Heart left ventricle (tissue), 16 donors: ENCODE data around the gene SLC4A2. TPM values are rescaled to one million over a fixed set of nuclear protein-coding genes. Genes with fewer than 3 reads are reported as not detected.

ENCODE experiments used
- ATAC-seq, 4 donors: fragments of 200-7000 bp; cut with Tn5 transposase; one replicate each; pipeline ENCODE4 v1.9.1; 2020 to 2022; ENCODE audit warnings: moderate library complexity in 4 of 4, mild to moderate bottlenecking in 3 of 4, moderate number of reproducible peaks in 1 of 4
- DNase-seq, 5 donors: peaks; one replicate each; pipeline ENCODE4 v3.0.0-alpha.2; 2020
- H3K27ac ChIP-seq, 12 donors: fragments of 200-600 bp; sonication (generic) in 4 of 12; one replicate each; pipeline versions ENCODE4 v1.5.0 to v1.8.0; 2016 to 2022; ENCODE audit warnings: mild to moderate bottlenecking in 2 of 12
- H3K27me3 ChIP-seq, 9 donors: fragments of 200-600 bp; sonication (generic) in 2 of 9; one replicate each; pipeline versions ENCODE4 v1.5.1 to v1.8.0; 2016 to 2022; ENCODE audit warnings: mild to moderate bottlenecking in 3 of 9
- H3K36me3 ChIP-seq, 9 donors: fragments of 200-600 bp; sonication (generic) in 2 of 9; one replicate each; pipeline versions ENCODE4 v1.5.0 to v1.8.0; 2018 to 2022; ENCODE audit warnings: mild to moderate bottlenecking in 2 of 9
- H3K4me1 ChIP-seq, 12 donors: fragments of 200-600 bp; sonication (generic) in 4 of 12; one replicate each; pipeline versions ENCODE4 v1.5.0 to v1.8.0; 2016 to 2022; ENCODE audit warnings: mild to moderate bottlenecking in 3 of 12
- H3K4me3 ChIP-seq, 12 donors: fragments of 200-600 bp; sonication (generic) in 4 of 12; one replicate each; pipeline versions ENCODE4 v1.5.0 to v1.8.0; 2017 to 2022; ENCODE audit warnings: mild to moderate bottlenecking in 9 of 12, moderate library complexity in 4 of 12
- H3K9me3 ChIP-seq, 12 donors: fragments of 200-600 bp; sonication (generic) in 4 of 12; one replicate each; pipeline versions ENCODE4 v1.5.0 to v1.8.0; 2016 to 2022; ENCODE audit warnings: mild to moderate bottlenecking in 1 of 12
- POLR2A ChIP-seq, 2 donors: fragments of 450-650 bp; IDR thresholded peaks; one replicate each; pipeline ENCODE4 v1.6.1; 2017; ENCODE audit warnings: antibody characterized with exemption in 2 of 2, mild to moderate bottlenecking in 2 of 2, moderate library complexity in 2 of 2
- WGBS, 4 donors: extraction: QIAGEN DNeasy Blood & Tissue Kit in 2 of 4; methylation state at CpG; one replicate each; pipeline versions ENCODE4 v1.1.5 to v1.1.7; 2013 to 2018; 5-methylcytosine and 5-hydroxymethylcytosine counted together
- intact Hi-C, 10 donors: fragments of 100-400 bp; cut with DNase I; formaldehyde crosslinking; loops; one replicate each; pipeline versions ENCODE4 v1.11.1 to v1.14.2; 2022
- polyA plus RNA-seq, 2 donors: library from polyadenylated mRNA; stranded (reverse); fragments of 200-250 nt; gene quantifications; one replicate each; pipeline ENCODE4 v1.2.3, GENCODE V29; 2013
- total RNA-seq, 9 donors: library from RNA; depleted of rRNA in 2 of 9; stranded (reverse); fragments of >200 nt in 2 of 9; fragmentation: NEBNext Ultra II Directional in 3 of 9; extraction: Animal tissue kit (Norgen Biotek cat#: 25700) in 3 of 9; gene quantifications; one replicate each; pipeline versions ENCODE4 v1.1.0 to v1.2.4, GENCODE V29; 2016 to 2023
- TF ChIP-seq, protein P1 (sequence below), 12 donors: fragments of 200-600 bp; sonication (generic) in 4 of 12; IDR thresholded peaks; one replicate each; pipeline versions ENCODE4 v1.5.0 to v1.8.0; 2018 to 2022; ENCODE audit warnings: antibody characterized with exemption in 12 of 12, mild to moderate bottlenecking in 5 of 12
- donor health status: ischemic (EF 13 %, LVEDD 7.1; RV severe dilation, severe dysfunction).
- donor health status: healthy with polysubstance abuse.
- donor health status: DM: no; HTN: yes; CAD: no.
- donor health status: DM: no; HTN: no; CAD: no.
- donor health status: ischemic (EF 25% LVEDD 6.9; RV normal size, moderate dysfunction).
- donor health status: ischemic (EF 25% LVEDD 5.7; RV mildly dilated, moderate dysfunction).
- donor health status: healthy.
- donor health status: DM: yes; HTN: yes; CAD: no.
- donor health status: ischemic (EF 35%, LVEDD 5.7; RV mildly dilated, moderate dysfunction).
- donor health status: nonischemic (EF 11% LVEDD 7.7; RV severe dilation, severe dysfunction).
- donor health status: DM: yes; HTN: yes; CAD: no.
- donor health status: PGD.
- donor health status: ischemic (EF 29% LVEDD 5.4; RV normal size, mild dysfunction).
- donor health status: nonischemic (EF 23%, LVEDD 6.1; RV moderate dilation, normal function).

SLC4A2 gene
- total and polyA plus RNA-seq, 11 donors, result 44.1 to 113 (median 68.3) TPM

DNA sequence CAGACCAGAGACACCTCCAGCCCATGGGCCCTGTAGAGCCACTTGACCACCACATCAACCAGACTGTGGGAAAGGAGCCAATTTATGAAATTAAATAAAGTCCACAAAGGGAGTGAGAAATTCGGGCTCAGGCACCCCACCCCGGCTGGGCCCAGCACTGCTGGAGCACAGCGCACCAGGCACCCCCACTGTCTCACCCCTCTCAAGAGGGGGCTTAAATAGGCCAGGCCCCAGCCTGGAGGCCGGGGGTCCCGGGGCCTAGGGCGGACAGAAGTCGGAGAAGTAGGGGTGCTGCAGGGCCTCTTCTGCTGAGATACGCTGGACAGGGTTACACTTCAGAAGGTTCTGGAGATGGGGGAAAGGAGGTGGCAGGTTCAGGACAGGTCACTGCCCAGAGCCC is 5.6 kb upstream of the SLC4A2 start:
- 90 to 98% (median 93%) methylated on average over 7 to 8 of the region's 8 CpGs for WGBS, 4 donors
- H3K4me3 ChIP-seq, result no peak overlapping the region
- H3K36me3 ChIP-seq, result no peaks in the 10 kb centered on the region
- DNase-seq, result no peak
- H3K4me1 ChIP-seq, result peaks cover 0 to 39% (median 18%) of the 10 kb centered on the region in 12 donors
- no peaks in the 10 kb centered on the region for H3K9me3 ChIP-seq
- intact Hi-C loops, result loop anchor here in 1 of 10 donors (10.0 kb wide), 1 partner anchor 171 kb away; the partner anchor contains the start of gene ABCF2
- no peak for ATAC-seq
- TF ChIP-seq, protein P1, sequence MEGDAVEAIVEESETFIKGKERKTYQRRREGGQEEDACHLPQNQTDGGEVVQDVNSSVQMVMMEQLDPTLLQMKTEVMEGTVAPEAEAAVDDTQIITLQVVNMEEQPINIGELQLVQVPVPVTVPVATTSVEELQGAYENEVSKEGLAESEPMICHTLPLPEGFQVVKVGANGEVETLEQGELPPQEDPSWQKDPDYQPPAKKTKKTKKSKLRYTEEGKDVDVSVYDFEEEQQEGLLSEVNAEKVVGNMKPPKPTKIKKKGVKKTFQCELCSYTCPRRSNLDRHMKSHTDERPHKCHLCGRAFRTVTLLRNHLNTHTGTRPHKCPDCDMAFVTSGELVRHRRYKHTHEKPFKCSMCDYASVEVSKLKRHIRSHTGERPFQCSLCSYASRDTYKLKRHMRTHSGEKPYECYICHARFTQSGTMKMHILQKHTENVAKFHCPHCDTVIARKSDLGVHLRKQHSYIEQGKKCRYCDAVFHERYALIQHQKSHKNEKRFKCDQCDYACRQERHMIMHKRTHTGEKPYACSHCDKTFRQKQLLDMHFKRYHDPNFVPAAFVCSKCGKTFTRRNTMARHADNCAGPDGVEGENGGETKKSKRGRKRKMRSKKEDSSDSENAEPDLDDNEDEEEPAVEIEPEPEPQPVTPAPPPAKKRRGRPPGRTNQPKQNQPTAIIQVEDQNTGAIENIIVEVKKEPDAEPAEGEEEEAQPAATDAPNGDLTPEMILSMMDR (IDR thresholded peaks at IDR 0.05), result no peak
- TF ChIP-seq POLR2A (IDR thresholded peaks at IDR 0.05), result no peak
- H3K27me3 ChIP-seq, result peaks cover 0 to 3% (median 0%) of the 10 kb centered on the region in 9 donors
- H3K27ac ChIP-seq, result no peak overlapping the region

DNA sequence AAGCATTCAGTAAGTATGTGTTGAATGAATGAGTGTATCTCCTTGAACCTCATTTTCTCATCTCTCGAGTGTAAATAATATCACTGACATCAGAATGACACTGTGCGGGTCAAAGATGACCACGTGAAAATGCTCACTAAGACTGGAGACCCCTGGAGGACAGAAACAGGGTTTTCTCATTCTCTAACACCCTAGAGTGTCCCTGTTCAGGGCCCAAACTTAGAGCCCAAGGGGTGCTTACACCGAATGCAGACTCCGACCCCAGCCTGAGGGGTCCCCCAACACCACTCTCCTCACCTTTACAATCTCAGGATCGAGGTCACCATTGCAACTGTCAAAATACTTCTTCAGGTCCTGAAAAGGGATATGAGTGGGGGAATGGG is 3.1 kb upstream of the SLC4A2 start:
- ATAC-seq, result no peak
- TF ChIP-seq, protein P1 (IDR thresholded peaks at IDR 0.05), result no peak
- TF ChIP-seq POLR2A (IDR thresholded peaks at IDR 0.05), result no peak
- WGBS, 4 donors, result 90 to 94% (median 93%) methylated on average over 6 of the region's 6 CpGs
- no peak overlapping the region for H3K4me3 ChIP-seq
- no peaks in the 10 kb centered on the region for H3K27me3 ChIP-seq
- H3K4me1 ChIP-seq, result peaks cover 4 to 49% (median 31%) of the 10 kb centered on the region in 12 donors
- DNase-seq, result no peak
- H3K9me3 ChIP-seq, result no peaks in the 10 kb centered on the region
- intact Hi-C loops, result loop anchor here in 1 of 10 donors (2.0 to 10.0 kb wide), 3 partner anchors 21 to 1344 kb away; partner anchors contain the start of gene ABCF2
- H3K27ac ChIP-seq, result no peak overlapping the region
- H3K36me3 ChIP-seq, result no peaks in the 10 kb centered on the region

DNA sequence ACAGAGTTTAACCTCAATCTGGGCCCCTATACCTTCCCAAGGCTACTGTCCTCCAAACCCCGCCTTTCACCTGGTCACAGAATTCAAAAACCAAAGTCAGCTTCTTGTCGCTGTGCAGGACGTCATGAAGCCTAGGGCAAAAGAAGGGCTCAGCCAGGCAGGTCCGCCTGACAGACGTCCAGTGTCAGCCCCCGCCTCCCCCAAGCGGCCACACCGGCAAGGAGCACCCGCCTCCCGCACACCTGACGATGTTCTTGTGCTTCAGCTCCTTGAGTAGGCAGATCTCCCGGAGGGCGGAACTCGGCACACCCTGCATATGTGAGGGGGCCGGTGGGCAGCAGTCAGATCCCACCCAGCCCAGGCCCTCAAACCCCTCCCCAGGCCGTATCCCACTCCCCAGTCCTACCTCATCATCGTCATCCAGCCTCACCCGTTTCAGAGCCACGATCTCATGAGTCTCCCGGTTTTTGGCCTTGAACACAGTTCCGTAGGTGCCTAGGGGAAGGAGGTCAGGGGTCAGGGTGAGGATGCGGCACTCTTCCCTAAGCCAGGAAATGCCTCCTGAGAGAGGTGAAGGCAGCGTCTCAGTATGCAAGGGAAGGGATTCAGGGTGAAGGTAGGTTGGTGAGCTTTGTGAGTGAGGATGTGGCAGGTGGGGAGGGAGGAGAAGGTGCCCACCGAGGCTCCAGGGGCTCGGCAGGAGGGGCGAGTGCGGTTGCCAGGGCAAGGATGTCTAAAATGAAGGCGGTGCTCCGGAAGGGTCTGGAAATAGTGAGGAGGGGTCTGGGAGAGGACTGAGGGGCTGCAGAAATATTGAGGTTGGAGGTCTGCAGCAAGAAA is 2.5 kb upstream of the SLC4A2 start:
- no peak for ATAC-seq
- peak overlapping the region; percentile 43 to 100 (median 88) for H3K4me3 ChIP-seq
- WGBS, 4 donors, result 40 to 44% (median 40%) methylated on average over 24 to 29 of the region's 29 CpGs
- peaks cover 7 to 52% (median 36%) of the 10 kb centered on the region in 12 donors for H3K4me1 ChIP-seq
- TF ChIP-seq, protein P1 (IDR thresholded peaks at IDR 0.05), result no peak
- peak in 1 of 2 donors; percentile 13 for TF ChIP-seq POLR2A (IDR thresholded peaks at IDR 0.05)
- intact Hi-C loops, result loop anchor here in 1 of 10 donors (2.0 to 10.0 kb wide), 3 partner anchors 22 to 1345 kb away; partner anchors contain the start of gene ABCF2
- peaks cover 0 to 3% (median 0%) of the 10 kb centered on the region in 9 donors for H3K36me3 ChIP-seq
- H3K27me3 ChIP-seq, result no peaks in the 10 kb centered on the region
- no peaks in the 10 kb centered on the region for H3K9me3 ChIP-seq
- no peak for DNase-seq
- H3K27ac ChIP-seq, result peak overlapping the region in 6 of 12 donors; percentile 9 to 99 (median 98)

DNA sequence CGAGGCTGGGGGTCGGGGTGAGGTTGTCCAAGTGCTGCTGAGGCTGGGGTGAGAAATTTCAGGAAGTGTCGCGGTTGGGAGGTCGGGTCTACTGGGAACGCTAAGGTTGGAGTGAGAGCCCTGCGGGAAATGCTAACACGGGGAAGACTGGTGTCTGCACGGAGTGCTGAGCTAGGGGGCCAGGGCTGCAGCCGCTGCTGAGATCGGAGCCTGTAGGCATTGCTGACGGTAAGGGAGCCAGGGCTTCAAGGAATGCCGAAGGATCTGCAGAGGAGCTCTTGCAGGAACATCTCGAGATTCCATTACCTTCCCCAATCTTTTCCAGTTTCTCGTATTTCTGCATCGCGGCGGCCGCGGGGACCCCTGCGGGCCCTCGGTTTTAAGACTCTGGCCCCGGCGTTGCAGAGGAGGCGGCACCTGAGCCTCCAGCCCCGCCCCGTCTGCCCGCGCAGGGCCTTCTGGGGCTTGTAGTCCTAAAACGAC is 1.8 kb upstream of the SLC4A2 start, which contains the start of gene CDK5:
CDK5 (minus strand) TSS at position 392 of the 483 bp plus-strand sequence; CDS start at position 343, 49 bp downstream.
- H3K4me1 ChIP-seq, result peaks cover 9 to 58% (median 43%) of the 10 kb centered on the region in 12 donors
- TF ChIP-seq, protein P1 (IDR thresholded peaks at IDR 0.05), result no peak
- no peak for TF ChIP-seq POLR2A (IDR thresholded peaks at IDR 0.05)
- peaks cover 0 to 6% (median 0%) of the 10 kb centered on the region in 9 donors for H3K36me3 ChIP-seq
- H3K27me3 ChIP-seq, result no peaks in the 10 kb centered on the region
- no peaks in the 10 kb centered on the region for H3K9me3 ChIP-seq
- ATAC-seq, result peak in 2 of 4 donors; percentile 0
- intact Hi-C loops, result loop anchor here in 1 of 10 donors (2.0 to 10.0 kb wide), 3 partner anchors 23 to 1345 kb away; partner anchors contain the start of gene ABCF2
- peak within 1 kb of the TSS; percentile 43 to 100 (median 90) for H3K4me3 ChIP-seq
- peak in 1 of 5 donors; percentile 50 for DNase-seq
- WGBS, 4 donors, result 0 to 1% (median 1%) methylated on average over 28 to 30 of the region's 30 CpGs
- peak within 1 kb of the TSS; percentile 90 to 99 (median 98) for H3K27ac ChIP-seq
